ENCODE data around the gene MRPS11. TPM values are rescaled to one million over a fixed set of nuclear protein-coding genes. Genes with fewer than 3 reads are reported as not detected.

The MRPS11 gene
- total and polyA plus RNA-seq, 9 of the 15 experiments (the other 6 are each of a cell fraction or from before 2014, with no cell fraction given): 28.3 to 83.2 (median 53.1) TPM

DNA sequence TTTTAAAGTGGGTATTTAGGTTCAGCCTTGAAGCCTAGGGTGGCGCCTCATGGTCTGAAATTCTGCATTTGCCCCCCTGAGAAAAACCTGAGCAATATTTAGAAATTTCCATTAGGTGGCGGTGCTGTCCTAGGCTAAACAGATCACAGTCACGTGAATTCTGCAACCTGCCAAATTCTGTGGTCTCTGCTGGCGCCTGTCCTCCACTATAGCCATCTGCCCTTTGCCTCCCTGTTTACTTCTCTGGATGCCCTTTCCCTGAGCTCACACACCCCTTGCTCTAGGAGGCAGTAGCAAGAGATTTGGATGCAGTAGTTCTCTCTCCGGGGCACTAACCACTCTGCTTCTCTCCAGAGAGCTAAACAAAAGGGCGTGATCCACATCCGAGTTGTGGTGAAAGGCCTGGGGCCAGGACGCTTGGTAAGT, 9.1 kb downstream of the MRPS11 start (continued):
- TF ChIP-seq, protein P1, sequence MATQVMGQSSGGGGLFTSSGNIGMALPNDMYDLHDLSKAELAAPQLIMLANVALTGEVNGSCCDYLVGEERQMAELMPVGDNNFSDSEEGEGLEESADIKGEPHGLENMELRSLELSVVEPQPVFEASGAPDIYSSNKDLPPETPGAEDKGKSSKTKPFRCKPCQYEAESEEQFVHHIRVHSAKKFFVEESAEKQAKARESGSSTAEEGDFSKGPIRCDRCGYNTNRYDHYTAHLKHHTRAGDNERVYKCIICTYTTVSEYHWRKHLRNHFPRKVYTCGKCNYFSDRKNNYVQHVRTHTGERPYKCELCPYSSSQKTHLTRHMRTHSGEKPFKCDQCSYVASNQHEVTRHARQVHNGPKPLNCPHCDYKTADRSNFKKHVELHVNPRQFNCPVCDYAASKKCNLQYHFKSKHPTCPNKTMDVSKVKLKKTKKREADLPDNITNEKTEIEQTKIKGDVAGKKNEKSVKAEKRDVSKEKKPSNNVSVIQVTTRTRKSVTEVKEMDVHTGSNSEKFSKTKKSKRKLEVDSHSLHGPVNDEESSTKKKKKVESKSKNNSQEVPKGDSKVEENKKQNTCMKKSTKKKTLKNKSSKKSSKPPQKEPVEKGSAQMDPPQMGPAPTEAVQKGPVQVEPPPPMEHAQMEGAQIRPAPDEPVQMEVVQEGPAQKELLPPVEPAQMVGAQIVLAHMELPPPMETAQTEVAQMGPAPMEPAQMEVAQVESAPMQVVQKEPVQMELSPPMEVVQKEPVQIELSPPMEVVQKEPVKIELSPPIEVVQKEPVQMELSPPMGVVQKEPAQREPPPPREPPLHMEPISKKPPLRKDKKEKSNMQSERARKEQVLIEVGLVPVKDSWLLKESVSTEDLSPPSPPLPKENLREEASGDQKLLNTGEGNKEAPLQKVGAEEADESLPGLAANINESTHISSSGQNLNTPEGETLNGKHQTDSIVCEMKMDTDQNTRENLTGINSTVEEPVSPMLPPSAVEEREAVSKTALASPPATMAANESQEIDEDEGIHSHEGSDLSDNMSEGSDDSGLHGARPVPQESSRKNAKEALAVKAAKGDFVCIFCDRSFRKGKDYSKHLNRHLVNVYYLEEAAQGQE (IDR thresholded peaks at IDR 0.05; ENCODE audit: borderline replicate concordance): peak; percentile 87
- TF ChIP-seq, protein P1 (CRISPR knock-in tag; IDR thresholded peaks at IDR 0.05; ENCODE audit: low read depth): no peak
- TF ChIP-seq, protein P2, sequence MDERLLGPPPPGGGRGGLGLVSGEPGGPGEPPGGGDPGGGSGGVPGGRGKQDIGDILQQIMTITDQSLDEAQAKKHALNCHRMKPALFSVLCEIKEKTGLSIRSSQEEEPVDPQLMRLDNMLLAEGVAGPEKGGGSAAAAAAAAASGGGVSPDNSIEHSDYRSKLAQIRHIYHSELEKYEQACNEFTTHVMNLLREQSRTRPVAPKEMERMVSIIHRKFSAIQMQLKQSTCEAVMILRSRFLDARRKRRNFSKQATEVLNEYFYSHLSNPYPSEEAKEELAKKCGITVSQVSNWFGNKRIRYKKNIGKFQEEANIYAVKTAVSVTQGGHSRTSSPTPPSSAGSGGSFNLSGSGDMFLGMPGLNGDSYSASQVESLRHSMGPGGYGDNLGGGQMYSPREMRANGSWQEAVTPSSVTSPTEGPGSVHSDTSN (CRISPR knock-in tag; IDR thresholded peaks at IDR 0.05; ENCODE audit: low read depth): no peak
- TF ChIP-seq, protein P2 (tag; conservative IDR thresholded peaks at IDR 0.05; ENCODE audit: low read depth): no peak
- 0 out of 4 replicates have a peak, but pooled peaks of 1 of the 2 experiments have one; percentile 37 for TF ChIP-seq FOXK2 (conservative IDR thresholded peaks at IDR 0.05 in 1 of 2, IDR thresholded peaks at IDR 0.05 in 1 of 2; ENCODE audit: low read depth in 2 of 2)
- no peak for TF ChIP-seq GATA2 (CRISPR knock-in tag; IDR thresholded peaks at IDR 0.05)
- no peak; the same call in 1 of the 2 replicates for TF ChIP-seq LCOR (CRISPR knock-in tag; IDR thresholded peaks at IDR 0.05)
- peak; percentile 88 to 90 for TF ChIP-seq RAD21 (CRISPR knock-in tag; conservative IDR thresholded peaks at IDR 0.05 in 1 of 2, IDR thresholded peaks at IDR 0.05 in 1 of 2)
- TF ChIP-seq GABPB2 (CRISPR knock-in tag; conservative IDR thresholded peaks at IDR 0.05): no peak
- TF ChIP-seq KAT2B (IDR thresholded peaks at IDR 0.05; ENCODE audit: low read depth, low read length): no peak
- TF ChIP-seq MYBL2 (IDR thresholded peaks at IDR 0.05; ENCODE audit: low read depth): no peak
- no peak for TF ChIP-seq MYBL2 (CRISPR knock-in tag; IDR thresholded peaks at IDR 0.05; ENCODE audit: borderline replicate concordance)
- TF ChIP-seq, protein P3, sequence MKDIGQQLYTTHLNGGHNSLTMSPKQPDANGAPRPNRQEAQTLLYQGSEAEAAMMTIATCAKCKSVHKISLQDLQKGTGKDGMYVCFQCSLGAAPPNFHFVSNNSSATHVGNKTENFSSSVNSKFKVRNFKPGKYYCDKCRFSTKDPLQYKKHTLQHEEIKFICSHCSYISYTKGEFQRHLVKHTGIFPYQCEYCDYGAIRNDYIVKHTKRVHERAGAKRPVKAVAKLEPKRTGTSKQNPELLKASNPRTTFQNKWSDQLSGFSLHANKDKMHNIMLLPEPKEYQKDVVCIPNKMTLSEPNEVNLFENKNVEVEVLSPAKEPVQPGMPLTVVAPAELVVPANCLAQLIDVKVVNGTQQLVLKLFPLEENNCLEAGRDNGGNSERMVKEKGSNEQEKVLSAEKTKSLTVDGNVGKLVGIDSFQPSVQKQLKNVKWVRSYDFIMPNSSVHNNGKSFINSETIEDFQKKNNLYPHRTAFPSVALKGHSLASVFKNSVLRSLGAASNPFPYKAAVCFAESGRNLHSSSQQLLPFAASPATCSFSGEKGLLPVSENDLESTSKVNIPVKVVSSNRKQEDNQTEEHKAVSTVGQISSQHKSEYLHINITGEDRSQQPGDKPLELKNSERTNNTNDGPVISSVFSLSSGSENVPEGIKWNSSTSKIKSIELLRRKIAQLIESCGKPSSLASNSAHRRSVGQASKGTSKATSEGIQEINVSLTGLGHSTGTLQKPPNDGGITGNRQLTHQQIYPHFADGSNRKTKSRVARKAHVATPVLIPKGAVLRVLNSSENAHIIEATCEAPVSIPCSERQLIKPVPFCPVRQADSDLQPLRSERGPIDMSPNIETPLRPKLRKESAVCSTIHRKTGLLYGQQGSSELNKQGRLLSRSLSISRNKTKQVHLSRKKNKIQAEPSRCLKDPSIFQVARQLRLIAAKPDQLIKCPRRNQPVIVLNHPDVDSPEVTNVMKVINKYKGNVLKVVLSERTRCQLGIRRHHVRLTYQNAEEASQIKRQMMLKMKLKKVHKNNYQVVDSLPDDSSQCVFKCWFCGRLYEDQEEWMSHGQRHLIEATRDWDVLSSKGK (CRISPR knock-in tag; IDR thresholded peaks at IDR 0.05): no peak
- TF ChIP-seq RBM17 (IDR thresholded peaks at IDR 0.05; ENCODE audit: borderline replicate concordance, low read depth, low read length): no peak

Data from K562 (cell line).